Measurements from ENCODE around the gene ARAF.

- no peak for TF ChIP-seq POLR2A (IDR thresholded peaks at IDR 0.05)
- TF ChIP-seq CTCF (IDR thresholded peaks at IDR 0.05), result no peak
These were observed 22.3 kb downstream of the ARAF start for GRCh38 chrX:47583240-47583861.
